Spleen (tissue), 11 donors: ENCODE results near the gene PDE6H. TPM values are rescaled to one million over a fixed set of nuclear protein-coding genes. Genes with fewer than 3 reads are reported as not detected.

Experiments
- DNase-seq: peaks from one replicate; pipeline ENCODE4 v3.0.0-alpha.2; 2020
- H3K27ac ChIP-seq, 8 donors: fragments of 200-600 bp; sonication (generic) in 7 of 8; 1 replicate in 4 of 8; 2 replicates in 4 of 8; pipeline versions ENCODE4 v1.5.0 to v1.8.0; 2016 to 2021; ENCODE audit warnings: inconsistent platforms in 4 of 8, mild to moderate bottlenecking in 4 of 8, moderate library complexity in 1 of 8
- H3K27me3 ChIP-seq, 7 donors: fragments of 200-600 bp; sonication (generic) in 6 of 7; replicated peaks in 1 of 7; 1 replicate in 4 of 7; 2 replicates in 3 of 7; pipeline versions ENCODE4 v1.5.0 to v1.8.0; 2016 to 2021; ENCODE audit warnings: inconsistent platforms in 3 of 7, mild to moderate bottlenecking in 1 of 7
- H3K36me3 ChIP-seq, 6 donors: fragments of 200-600 bp; sonication (generic) in 5 of 6; 1 replicate in 4 of 6; 2 replicates in 2 of 6; pipeline versions ENCODE4 v1.5.0 to v1.8.0; 2016 to 2021; ENCODE audit warnings: inconsistent platforms in 2 of 6
- H3K4me1 ChIP-seq, 6 donors: fragments of 200-600 bp; sonication (generic) in 5 of 6; 1 replicate in 3 of 6; 2 replicates in 3 of 6; pipeline versions ENCODE4 v1.5.0 to v1.8.0; 2016 to 2021; ENCODE audit warnings: inconsistent platforms in 3 of 6
- H3K4me3 ChIP-seq, 8 donors: fragments of 200-600 bp; sonication (generic) in 7 of 8; 1 replicate in 4 of 8; 2 replicates in 4 of 8; pipeline versions ENCODE4 v1.5.0 to v1.8.0; 2016 to 2021; ENCODE audit warnings: inconsistent platforms in 4 of 8, mild to moderate bottlenecking in 4 of 8, moderate library complexity in 2 of 8
- H3K9me3 ChIP-seq, 8 donors: fragments of 200-600 bp; sonication (generic) in 7 of 8; 1 replicate in 4 of 8; 2 replicates in 4 of 8; pipeline versions ENCODE4 v1.5.0 to v1.8.0; 2016 to 2021; ENCODE audit warnings: inconsistent platforms in 4 of 8
- POLR2AphosphoS5 ChIP-seq, 3 donors: sonication (generic); formaldehyde crosslinking; IDR thresholded peaks; one replicate each; pipeline ENCODE4 v1.5.1; 2017; ENCODE audit warnings: antibody characterized with exemption in 3 of 3
- WGBS, 5 donors: extraction: QIAGEN DNeasy Blood & Tissue Kit in 3 of 5; methylation state at CpG; one replicate each; pipeline versions ENCODE4 v1.1.5 to v1.1.7; 2013 to 2018; 5-methylcytosine and 5-hydroxymethylcytosine counted together
- intact Hi-C: fragments of 100-400 bp; cut with DNase I; formaldehyde crosslinking; loops from one replicate; pipeline ENCODE4 v1.15.0; 2023; ENCODE audit warnings: low total_unique reads
- polyA plus RNA-seq, 3 donors: library from polyadenylated mRNA; stranded (reverse); fragments of 200-250 nt; gene quantifications; one replicate each; pipeline ENCODE4 v1.2.1, GENCODE V29; 2013
- total RNA-seq, 7 donors: library from RNA; depleted of rRNA in 3 of 7; stranded (reverse); fragments of >200 nt in 3 of 7; fragmentation: NEBNext Ultra II Directional in 4 of 7; extraction: Animal tissue kit (Norgen Biotek cat#: 25700) in 4 of 7; gene quantifications; one replicate each; pipeline versions ENCODE4 v1.1.0 to v1.2.1, GENCODE V29; 2016 to 2021
- TF ChIP-seq, protein P1 (sequence below), 11 experiments: fragments of 200-600 bp in 7 of 11; fragments of 450-650 bp in 4 of 11; sonication (generic) in 4 of 11; IDR thresholded peaks in 8 of 11; conservative IDR thresholded peaks in 3 of 11; 1 replicate in 7 of 11; 2 replicates in 4 of 11; pipeline versions ENCODE4 v1.4.0 to v1.8.0; 2016 to 2021; ENCODE audit warnings: antibody characterized with exemption in 11 of 11, inconsistent platforms in 4 of 11, mild to moderate bottlenecking in 1 of 11
- donor health status: healthy with polysubstance abuse.
- donor health status: DM: no; HTN: no; CAD: no; lungs with moderate emphysema.
- donor health status: DM: no; HTN: no; CAD: no.
- donor health status: Bipolar disorder and iron deficiency.
- donor health status: healthy.
- donor health status: DM: no; HTN: no; CAD: no.
- donor health status: DM: yes; HTN: yes; CAD: no.

The PDE6H gene
- total and polyA plus RNA-seq, 10 donors = 0.37 to 2.6 (median 0.51) TPM; not detected in 7

DNA sequence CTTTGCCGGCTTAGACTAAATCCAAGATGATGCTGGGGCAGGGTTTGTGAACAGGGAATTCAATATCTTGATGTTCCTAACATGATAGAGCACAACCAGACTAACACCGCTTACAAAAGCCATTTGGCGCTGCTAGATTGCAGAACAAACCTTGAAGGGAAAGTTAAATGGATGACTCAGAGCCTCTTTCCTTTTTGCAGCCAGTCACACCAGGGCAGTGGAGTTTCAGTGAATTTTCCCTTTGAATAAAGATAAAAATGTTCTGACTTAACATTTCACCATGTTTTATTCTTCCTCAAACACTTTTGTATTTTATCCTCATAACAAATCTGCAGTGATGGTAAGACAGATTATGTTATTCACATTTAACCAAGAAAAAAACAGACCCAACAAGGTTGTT is 47.3 kb downstream of the PDE6H start:
- intact Hi-C loops = no loop called here
- H3K4me1 ChIP-seq = no peaks in the 10 kb centered on the region
- DNase-seq = no peak
- TF ChIP-seq, protein P1, sequence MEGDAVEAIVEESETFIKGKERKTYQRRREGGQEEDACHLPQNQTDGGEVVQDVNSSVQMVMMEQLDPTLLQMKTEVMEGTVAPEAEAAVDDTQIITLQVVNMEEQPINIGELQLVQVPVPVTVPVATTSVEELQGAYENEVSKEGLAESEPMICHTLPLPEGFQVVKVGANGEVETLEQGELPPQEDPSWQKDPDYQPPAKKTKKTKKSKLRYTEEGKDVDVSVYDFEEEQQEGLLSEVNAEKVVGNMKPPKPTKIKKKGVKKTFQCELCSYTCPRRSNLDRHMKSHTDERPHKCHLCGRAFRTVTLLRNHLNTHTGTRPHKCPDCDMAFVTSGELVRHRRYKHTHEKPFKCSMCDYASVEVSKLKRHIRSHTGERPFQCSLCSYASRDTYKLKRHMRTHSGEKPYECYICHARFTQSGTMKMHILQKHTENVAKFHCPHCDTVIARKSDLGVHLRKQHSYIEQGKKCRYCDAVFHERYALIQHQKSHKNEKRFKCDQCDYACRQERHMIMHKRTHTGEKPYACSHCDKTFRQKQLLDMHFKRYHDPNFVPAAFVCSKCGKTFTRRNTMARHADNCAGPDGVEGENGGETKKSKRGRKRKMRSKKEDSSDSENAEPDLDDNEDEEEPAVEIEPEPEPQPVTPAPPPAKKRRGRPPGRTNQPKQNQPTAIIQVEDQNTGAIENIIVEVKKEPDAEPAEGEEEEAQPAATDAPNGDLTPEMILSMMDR (IDR thresholded peaks at IDR 0.05 in 8 of 11, conservative IDR thresholded peaks at IDR 0.05 in 3 of 11) = no peak
- no peak for TF ChIP-seq POLR2AphosphoS5 (IDR thresholded peaks at IDR 0.05)
- H3K27me3 ChIP-seq = no peaks in the 10 kb centered on the region
- H3K36me3 ChIP-seq = no peaks in the 10 kb centered on the region
- no peak overlapping the region for H3K4me3 ChIP-seq
- no peak overlapping the region for H3K27ac ChIP-seq
- peaks cover 0 to 6% (median 0%) of the 10 kb centered on the region in 8 donors for H3K9me3 ChIP-seq
- 89 to 97% (median 93%) methylated on average over 3 of the region's 3 CpGs for WGBS, 5 donors

Other genes with a start within 250 kb of the PDE6H start
- 10 to 100 TPM; 22.0 to 61.4 (median 49.2) TPM for gene WBP11, start 169.6 kb upstream of the PDE6H start, total RNA-seq
- gene WBP11, start 169.6 kb upstream of the PDE6H start, polyA plus RNA-seq = 10 to 100 TPM; 16.0 to 18.8 (median 17.1) TPM
- gene C12orf60, start 169.4 kb upstream of the PDE6H start, total RNA-seq = 1 to 10 TPM in 5 of 7 donors, under 1 TPM in 2; 0.51 to 1.4 (median 1.0) TPM
- 1 to 10 TPM in 2 of 3 donors, under 1 TPM in 1; 0.96 to 2.2 (median 1.6) TPM for gene C12orf60, start 169.4 kb upstream of the PDE6H start, polyA plus RNA-seq
- gene SMCO3, start 158.9 kb upstream of the PDE6H start, total RNA-seq = 1 to 10 TPM in 3 of 7 donors, under 1 TPM in 4; 0.32 to 1.6 (median 0.77) TPM
- gene SMCO3, start 158.9 kb upstream of the PDE6H start, polyA plus RNA-seq = 1 to 10 TPM in 1 of 3 donors, under 1 TPM in 2; 0.57 to 1.5 (median 0.97) TPM
- gene ART4, start 129.5 kb upstream of the PDE6H start, total RNA-seq = 10 to 100 TPM; 14.2 to 46.1 (median 21.5) TPM
- gene ART4, start 129.5 kb upstream of the PDE6H start, polyA plus RNA-seq = 1 to 10 TPM; 2.3 to 8.9 (median 3.9) TPM
- 10 to 100 TPM; 29.4 to 96.6 (median 43.5) TPM for gene MGP, start 87.2 kb upstream of the PDE6H start, total RNA-seq
- 100 to 1,000 TPM in 2 of 3 donors, 10 to 100 TPM in 1; 56.4 to 292 (median 110) TPM for gene MGP, start 87.2 kb upstream of the PDE6H start, polyA plus RNA-seq
- 1 to 10 TPM; 3.5 to 6.4 (median 4.3) TPM for gene ERP27, start 34.5 kb upstream of the PDE6H start, total RNA-seq
- gene ERP27, start 34.5 kb upstream of the PDE6H start, polyA plus RNA-seq = 1 to 10 TPM; 1.3 to 2.0 (median 1.6) TPM
- gene ARHGDIB, start 11.4 kb upstream of the PDE6H start, total RNA-seq = 100 to 1,000 TPM; 537 to 956 (median 706) TPM
- gene ARHGDIB, start 11.4 kb upstream of the PDE6H start, polyA plus RNA-seq = 1,000 to 10,000 TPM in 1 of 3 donors, 100 to 1,000 TPM in 2; 835 to 1,063 (median 908) TPM
- 10 to 100 TPM; 16.4 to 74.7 (median 54.4) TPM for gene RERG, start 248.4 kb downstream of the PDE6H start, total RNA-seq
- gene RERG, start 248.4 kb downstream of the PDE6H start, polyA plus RNA-seq = 10 to 100 TPM; 10.1 to 26.9 (median 14.5) TPM